GM08714 (cell line): ENCODE measurements around the gene OR5F1.

Experiments
- H3K4me3 ChIP-seq: fragments of 200-500 bp; sonication (Bioruptor generic); 2 replicates; pipeline ENCODE4 v1.5.1; 2014; ENCODE audit warnings: mild to moderate bottlenecking, low read length, inconsistent platforms
- ZNF274 ChIP-seq: IDR thresholded peaks from 2 replicates; pipeline ENCODE4 v1.6.1; 2012; ENCODE audit warnings: mild to moderate bottlenecking, low read depth, low read length

The OR5F1 gene

GRCh38 chr11:55994525-55994924 is at the start of gene OR5F1:
TSS of gene OR5F1 (minus strand) at chr11:55994625. CDS start at chr11:55994625, 0 bp downstream.
- no peak for TF ChIP-seq ZNF274
- H3K4me3 ChIP-seq = no peak within 1 kb of the TSS

DNA sequence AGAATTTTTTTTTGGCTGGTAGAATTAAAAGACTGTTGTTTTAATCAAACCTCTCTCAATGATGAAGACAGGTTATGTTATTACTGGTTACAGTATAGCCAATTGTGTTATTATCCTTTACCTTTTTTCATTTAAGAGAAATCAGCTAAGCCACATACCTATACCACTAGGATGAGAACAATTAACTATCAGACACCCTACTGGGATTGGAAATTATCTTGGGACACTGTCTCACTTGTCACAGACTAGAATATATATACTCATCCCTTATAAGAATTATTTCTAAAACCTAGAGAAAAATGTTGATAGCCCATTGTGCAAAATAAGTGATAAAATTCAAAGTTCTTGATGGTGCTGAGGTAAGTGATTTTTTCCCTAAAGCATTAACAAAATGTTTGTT is 32.9 kb upstream of the OR5F1 start, which contains the start of gene OR5AS1:
Gene OR5AS1, plus strand, starts transcription at position 301 of the 400 bp plus-strand sequence. CDS start 2,765 bp downstream, outside the sequence.
- no peak for TF ChIP-seq ZNF274
- no peak within 1 kb of the TSS for H3K4me3 ChIP-seq

GRCh38 chr11:56013805-56014204 is 19.4 kb upstream of the OR5F1 start:
- TF ChIP-seq ZNF274 = no peak

DNA sequence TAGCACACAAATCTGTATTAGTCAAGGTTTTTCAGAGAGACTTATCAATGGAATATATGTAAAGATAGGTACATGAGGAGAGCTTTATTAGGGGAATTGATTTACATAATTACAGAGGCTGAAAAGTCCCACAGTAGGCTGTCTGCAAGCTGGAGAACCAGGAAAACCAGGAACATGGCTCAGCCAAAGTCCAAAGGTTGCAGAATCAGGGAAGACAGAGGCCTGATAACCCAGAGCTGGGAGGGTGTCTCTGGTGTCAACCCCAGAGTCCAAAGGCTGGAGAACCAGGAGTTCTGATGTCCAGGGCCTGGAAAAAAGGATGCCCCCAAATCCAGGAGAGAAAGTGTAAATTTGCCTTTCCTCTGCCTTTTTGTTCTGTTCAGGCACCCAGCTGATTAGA is 16.3 kb upstream of the OR5F1 start:
- no peak for TF ChIP-seq ZNF274
- H3K4me3 ChIP-seq = no peak overlapping the region

More at GRCh38 chr11:56013805-56014204, 19.4 kb upstream of the OR5F1 start:
- H3K4me3 ChIP-seq = no peak overlapping the region

DNA sequence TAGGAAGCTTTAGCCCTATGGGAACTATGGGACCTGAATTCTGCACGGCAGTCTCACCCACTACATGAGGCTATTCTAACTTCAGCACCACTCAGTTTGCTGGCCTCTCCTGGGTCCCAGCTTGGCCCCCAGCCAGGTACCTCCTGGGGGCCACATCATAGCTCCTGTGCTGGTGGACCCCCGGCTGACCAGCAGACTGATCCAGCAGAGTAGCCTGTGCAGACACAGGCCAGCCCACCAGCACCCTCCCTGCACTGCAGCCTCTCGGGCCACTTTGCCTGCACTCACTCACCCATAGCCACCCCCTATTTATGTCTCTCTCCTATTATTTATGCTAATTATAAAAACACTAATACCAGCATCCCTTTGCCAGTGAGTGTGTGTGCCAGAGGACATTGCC is 23.5 kb downstream of the OR5F1 start:
- no peak overlapping the region for H3K4me3 ChIP-seq
- TF ChIP-seq ZNF274 = no peak

GRCh38 chr11:55969845-55970244 is 24.6 kb downstream of the OR5F1 start, which contains the start of gene OR10AG1:
TSS of gene OR10AG1 (minus strand) at chr11:55969945. CDS start at chr11:55969907, 38 bp downstream.
- no peak for TF ChIP-seq ZNF274
- no peak within 1 kb of the TSS for H3K4me3 ChIP-seq

DNA sequence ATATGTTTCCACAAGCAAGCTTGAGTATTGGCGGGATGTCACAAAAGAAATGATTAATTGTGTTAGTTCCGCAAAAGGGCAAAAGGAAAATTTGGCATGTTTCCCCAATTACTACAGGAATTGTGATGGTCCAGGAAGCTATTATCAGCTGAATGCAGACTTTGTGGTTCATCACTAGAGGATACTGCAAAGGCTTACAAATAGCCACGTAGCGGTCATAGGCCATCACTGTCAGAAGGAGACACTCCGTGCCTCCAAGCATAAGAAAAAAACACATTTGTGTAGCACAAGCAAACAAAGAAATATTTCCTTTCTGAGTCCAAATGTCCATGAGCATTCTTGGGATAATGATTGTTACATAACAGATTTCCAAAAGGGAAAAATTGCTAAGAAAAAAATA is 26.5 kb downstream of the OR5F1 start:
- no peak for TF ChIP-seq ZNF274
- H3K4me3 ChIP-seq = no peak overlapping the region

- H3K4me3 ChIP-seq = no peak overlapping the region
- TF ChIP-seq ZNF274 = no peak
Measured at GRCh38 chr11:55966391-55966790, 28.0 kb downstream of the OR5F1 start.

GRCh38 chr11:55956521-55956920 is 37.9 kb downstream of the OR5F1 start:
- H3K4me3 ChIP-seq = no peak overlapping the region
- no peak for TF ChIP-seq ZNF274

DNA sequence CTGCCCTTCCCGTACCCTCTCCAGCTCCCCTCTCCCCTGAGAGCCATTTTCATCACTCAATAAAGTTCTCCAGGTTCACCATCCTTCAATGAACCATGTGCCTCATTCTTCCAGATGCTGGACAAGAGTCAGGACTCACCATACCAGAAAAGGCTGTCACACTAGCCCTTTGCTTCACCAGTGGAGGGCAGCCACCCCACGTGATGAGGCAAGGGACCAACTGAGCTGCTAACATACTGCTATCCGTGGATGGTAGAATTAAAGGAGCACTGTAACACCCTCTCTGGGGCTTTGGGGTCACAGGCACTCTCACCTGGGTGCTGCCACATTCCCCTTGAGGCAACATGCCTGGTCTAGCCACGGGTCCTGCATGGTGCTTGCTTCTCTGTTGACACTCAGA is 45.1 kb downstream of the OR5F1 start:
- H3K4me3 ChIP-seq = no peak overlapping the region
- no peak for TF ChIP-seq ZNF274
